Measurements from ENCODE around the gene SDK1.
A peak's percentile ranks its signal among the peaks of the same experiment; 100 is the strongest.

Gene SDK1

DNA sequence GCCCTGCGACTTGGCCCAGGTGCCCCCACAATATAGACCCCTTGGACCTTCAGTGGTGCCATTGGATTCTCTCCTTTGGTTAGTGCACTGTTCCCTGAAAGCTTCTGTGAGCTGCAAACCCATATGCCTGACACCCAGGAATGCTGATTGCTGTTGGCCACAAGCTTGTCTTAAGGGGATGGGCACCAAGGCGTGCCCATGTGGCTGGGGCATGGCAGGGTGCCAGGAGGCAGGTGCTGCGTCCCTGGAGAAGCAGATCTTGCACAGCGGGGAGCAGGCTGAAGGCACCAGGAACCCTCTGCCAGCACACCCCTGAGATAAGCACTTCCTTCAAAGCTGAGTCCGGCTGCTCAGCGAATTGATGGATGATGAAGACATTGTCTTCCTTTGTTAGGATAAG is 411.8 kb downstream of the SDK1 start (continued):
- TF ChIP-seq, protein P1, sequence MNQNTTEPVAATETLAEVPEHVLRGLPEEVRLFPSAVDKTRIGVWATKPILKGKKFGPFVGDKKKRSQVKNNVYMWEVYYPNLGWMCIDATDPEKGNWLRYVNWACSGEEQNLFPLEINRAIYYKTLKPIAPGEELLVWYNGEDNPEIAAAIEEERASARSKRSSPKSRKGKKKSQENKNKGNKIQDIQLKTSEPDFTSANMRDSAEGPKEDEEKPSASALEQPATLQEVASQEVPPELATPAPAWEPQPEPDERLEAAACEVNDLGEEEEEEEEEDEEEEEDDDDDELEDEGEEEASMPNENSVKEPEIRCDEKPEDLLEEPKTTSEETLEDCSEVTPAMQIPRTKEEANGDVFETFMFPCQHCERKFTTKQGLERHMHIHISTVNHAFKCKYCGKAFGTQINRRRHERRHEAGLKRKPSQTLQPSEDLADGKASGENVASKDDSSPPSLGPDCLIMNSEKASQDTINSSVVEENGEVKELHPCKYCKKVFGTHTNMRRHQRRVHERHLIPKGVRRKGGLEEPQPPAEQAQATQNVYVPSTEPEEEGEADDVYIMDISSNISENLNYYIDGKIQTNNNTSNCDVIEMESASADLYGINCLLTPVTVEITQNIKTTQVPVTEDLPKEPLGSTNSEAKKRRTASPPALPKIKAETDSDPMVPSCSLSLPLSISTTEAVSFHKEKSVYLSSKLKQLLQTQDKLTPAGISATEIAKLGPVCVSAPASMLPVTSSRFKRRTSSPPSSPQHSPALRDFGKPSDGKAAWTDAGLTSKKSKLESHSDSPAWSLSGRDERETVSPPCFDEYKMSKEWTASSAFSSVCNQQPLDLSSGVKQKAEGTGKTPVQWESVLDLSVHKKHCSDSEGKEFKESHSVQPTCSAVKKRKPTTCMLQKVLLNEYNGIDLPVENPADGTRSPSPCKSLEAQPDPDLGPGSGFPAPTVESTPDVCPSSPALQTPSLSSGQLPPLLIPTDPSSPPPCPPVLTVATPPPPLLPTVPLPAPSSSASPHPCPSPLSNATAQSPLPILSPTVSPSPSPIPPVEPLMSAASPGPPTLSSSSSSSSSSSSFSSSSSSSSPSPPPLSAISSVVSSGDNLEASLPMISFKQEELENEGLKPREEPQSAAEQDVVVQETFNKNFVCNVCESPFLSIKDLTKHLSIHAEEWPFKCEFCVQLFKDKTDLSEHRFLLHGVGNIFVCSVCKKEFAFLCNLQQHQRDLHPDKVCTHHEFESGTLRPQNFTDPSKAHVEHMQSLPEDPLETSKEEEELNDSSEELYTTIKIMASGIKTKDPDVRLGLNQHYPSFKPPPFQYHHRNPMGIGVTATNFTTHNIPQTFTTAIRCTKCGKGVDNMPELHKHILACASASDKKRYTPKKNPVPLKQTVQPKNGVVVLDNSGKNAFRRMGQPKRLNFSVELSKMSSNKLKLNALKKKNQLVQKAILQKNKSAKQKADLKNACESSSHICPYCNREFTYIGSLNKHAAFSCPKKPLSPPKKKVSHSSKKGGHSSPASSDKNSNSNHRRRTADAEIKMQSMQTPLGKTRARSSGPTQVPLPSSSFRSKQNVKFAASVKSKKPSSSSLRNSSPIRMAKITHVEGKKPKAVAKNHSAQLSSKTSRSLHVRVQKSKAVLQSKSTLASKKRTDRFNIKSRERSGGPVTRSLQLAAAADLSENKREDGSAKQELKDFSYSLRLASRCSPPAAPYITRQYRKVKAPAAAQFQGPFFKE (tag by site-specific recombination; IDR thresholded peaks at IDR 0.05; ENCODE audit: borderline replicate concordance): no peak
- TF ChIP-seq, protein P2, sequence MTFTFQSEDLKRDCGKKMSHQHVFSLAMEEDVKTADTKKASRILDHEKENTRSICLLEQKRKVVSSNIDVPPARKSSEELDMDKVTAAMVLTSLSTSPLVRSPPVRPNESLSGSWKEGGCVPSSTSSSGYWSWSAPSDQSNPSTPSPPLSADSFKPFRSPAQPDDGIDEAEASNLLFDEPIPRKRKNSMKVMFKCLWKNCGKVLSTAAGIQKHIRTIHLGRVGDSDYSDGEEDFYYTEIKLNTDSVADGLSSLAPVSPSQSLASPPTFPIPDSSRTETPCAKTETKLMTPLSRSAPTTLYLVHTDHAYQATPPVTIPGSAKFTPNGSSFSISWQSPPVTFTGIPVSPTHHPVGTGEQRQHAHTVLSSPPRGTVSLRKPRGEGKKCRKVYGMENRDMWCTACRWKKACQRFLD (tag by site-specific recombination; IDR thresholded peaks at IDR 0.05): no peak
- TF ChIP-seq ZNF560 (tag by site-specific recombination; IDR thresholded peaks at IDR 0.05; ENCODE audit: borderline replicate concordance): no peak
- no peak for TF ChIP-seq ZFHX2 (tag by site-specific recombination; conservative IDR thresholded peaks at IDR 0.05)
- no peak for TF ChIP-seq ZNF626 (tag by site-specific recombination; IDR thresholded peaks at IDR 0.05)
- no peak for TF ChIP-seq ZFP69B (tag by site-specific recombination; IDR thresholded peaks at IDR 0.05)
- TF ChIP-seq ZNF223 (tag by site-specific recombination; IDR thresholded peaks at IDR 0.05): no peak
- TF ChIP-seq, protein P3, sequence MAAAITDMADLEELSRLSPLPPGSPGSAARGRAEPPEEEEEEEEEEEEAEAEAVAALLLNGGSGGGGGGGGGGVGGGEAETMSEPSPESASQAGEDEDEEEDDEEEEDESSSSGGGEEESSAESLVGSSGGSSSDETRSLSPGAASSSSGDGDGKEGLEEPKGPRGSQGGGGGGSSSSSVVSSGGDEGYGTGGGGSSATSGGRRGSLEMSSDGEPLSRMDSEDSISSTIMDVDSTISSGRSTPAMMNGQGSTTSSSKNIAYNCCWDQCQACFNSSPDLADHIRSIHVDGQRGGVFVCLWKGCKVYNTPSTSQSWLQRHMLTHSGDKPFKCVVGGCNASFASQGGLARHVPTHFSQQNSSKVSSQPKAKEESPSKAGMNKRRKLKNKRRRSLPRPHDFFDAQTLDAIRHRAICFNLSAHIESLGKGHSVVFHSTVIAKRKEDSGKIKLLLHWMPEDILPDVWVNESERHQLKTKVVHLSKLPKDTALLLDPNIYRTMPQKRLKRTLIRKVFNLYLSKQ (tag by site-specific recombination; IDR thresholded peaks at IDR 0.05; ENCODE audit: borderline replicate concordance): no peak
- TF ChIP-seq ZNF791 (tag by site-specific recombination; IDR thresholded peaks at IDR 0.05): no peak

DNA sequence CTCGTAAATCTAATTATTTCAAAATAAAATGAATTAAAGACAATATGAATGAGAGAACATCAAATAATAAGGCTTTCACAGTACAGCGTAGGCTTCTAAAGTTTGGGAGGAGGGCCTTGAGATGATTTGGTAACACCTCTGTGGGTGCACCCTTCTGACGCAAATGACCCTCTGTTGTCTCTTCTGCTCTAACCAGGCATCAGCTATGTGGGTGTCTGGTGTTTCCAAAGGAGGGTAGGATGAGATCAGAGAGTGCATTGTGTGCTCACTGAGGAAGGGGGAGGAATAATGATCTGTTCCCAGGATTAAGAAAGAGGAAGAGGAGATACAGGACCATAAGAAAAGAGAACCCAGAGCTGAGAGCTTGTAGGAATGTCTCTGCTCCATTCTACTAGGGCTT is 420.4 kb downstream of the SDK1 start:
- no peaks in the 10 kb centered on the region for H3K36me3 ChIP-seq (ENCODE audit: control insufficient read depth in 2 of 2, insufficient read depth in 1 of 2, low read length in 2 of 2)
- peaks cover 2% of the 10 kb centered on the region for H3K4me1 ChIP-seq (ENCODE audit: control insufficient read depth, insufficient read depth, low read length)
- H3K4me3 ChIP-seq (ENCODE audit: low read depth, low read length): no peak overlapping the region
- no peaks in the 10 kb centered on the region for H3K9me3 ChIP-seq (ENCODE audit: control insufficient read depth, insufficient read depth, low read depth, low read length)
- TF ChIP-seq, protein P4, sequence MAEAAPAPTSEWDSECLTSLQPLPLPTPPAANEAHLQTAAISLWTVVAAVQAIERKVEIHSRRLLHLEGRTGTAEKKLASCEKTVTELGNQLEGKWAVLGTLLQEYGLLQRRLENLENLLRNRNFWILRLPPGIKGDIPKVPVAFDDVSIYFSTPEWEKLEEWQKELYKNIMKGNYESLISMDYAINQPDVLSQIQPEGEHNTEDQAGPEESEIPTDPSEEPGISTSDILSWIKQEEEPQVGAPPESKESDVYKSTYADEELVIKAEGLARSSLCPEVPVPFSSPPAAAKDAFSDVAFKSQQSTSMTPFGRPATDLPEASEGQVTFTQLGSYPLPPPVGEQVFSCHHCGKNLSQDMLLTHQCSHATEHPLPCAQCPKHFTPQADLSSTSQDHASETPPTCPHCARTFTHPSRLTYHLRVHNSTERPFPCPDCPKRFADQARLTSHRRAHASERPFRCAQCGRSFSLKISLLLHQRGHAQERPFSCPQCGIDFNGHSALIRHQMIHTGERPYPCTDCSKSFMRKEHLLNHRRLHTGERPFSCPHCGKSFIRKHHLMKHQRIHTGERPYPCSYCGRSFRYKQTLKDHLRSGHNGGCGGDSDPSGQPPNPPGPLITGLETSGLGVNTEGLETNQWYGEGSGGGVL (tag by site-specific recombination; IDR thresholded peaks at IDR 0.05): no peak
- TF ChIP-seq EGR2 (tag by site-specific recombination; IDR thresholded peaks at IDR 0.05; ENCODE audit: low read depth): peak; percentile 59; the same call in 1 of the 2 replicates
- TF ChIP-seq ZNF548 (tag by site-specific recombination; IDR thresholded peaks at IDR 0.05): no peak
- no peak for TF ChIP-seq ZNF354C (tag by site-specific recombination; IDR thresholded peaks at IDR 0.05; ENCODE audit: borderline replicate concordance, low read depth)
- TF ChIP-seq ZFHX2 (tag by site-specific recombination; conservative IDR thresholded peaks at IDR 0.05): peak; percentile 55
- POLR2A ChIA-PET: no interaction called here
- CTCF ChIA-PET: no interaction called here
- no peak overlapping the region for H3K27ac ChIP-seq (ENCODE audit: extremely low read depth, low read depth, low read length)

All from HEK293 (cell line).